ENCODE measurements around the gene TNFRSF1B.

The TNFRSF1B gene

DNA sequence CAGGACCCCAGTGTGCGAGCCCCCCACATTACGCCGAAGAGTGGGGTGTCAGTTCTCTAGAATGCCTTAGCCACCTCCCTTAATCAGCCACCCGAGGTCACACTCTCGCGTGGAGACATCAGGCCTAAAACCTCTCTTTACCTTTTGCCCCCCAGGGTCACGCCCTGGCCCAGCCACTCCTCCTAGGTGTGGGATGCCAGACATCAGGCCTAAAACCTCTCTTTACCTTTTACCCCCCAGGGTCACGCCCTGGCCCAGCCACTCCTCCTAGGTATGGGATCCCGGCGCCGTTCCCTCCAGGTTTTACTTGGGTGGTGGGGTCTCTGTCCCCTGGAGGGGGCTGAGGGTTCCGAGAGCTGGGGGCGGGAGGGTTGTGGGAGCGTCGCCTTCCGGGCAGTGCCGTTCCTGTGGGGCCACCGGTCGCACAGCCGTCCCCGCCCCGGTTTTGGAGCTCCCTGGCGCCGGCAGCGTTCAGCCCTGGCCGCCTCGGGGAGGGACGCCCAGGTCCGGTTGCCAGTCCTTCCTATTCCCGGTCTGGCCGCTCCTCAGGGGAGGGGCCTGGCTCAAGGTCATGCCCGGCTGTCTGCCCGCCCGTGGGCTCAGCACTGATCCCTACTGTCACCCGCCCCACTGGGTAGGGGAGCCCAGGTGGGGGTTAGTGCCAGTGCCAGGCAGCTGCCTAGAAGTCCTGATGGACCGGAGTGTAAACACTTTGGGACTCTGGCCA, 63.9 kb downstream of the TNFRSF1B start:
- no peaks in the 10 kb centered on the region for H3K36me3 ChIP-seq (ENCODE audit: control insufficient read depth, insufficient read depth, low read length)
- H3K4me1 ChIP-seq (ENCODE audit: control insufficient read depth, insufficient read depth, low read length): peaks cover 14% of the 10 kb centered on the region
- H3K27me3 ChIP-seq (ENCODE audit: control insufficient read depth, insufficient read depth, low read length): no peaks in the 10 kb centered on the region
- peak overlapping the region; percentile 64 for H3K4me3 ChIP-seq (ENCODE audit: low read length)
- H3K9me3 ChIP-seq (ENCODE audit: control insufficient read depth, low read length): no peaks in the 10 kb centered on the region
- H3K9ac ChIP-seq (ENCODE audit: low read length): peak overlapping the region; percentile 88

DNA sequence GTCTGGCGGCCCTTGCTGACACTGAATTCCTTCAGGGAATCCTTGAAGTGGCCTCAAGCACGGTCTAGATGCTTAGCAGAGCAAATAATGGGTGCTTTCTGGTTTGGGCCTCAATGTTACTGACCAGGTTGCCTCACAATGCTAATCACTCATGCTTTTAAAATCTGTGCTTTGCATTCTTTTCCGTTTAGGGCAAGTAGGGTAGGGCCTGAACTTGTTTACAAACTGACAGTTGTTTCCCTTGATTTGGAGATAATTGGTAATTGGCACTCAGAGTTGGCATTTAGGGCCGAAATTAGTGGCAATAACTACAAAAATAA, 64.4 kb downstream of the TNFRSF1B start:
- no peaks in the 10 kb centered on the region for H3K27me3 ChIP-seq (ENCODE audit: control insufficient read depth, insufficient read depth, low read length)
- peak overlapping the region; percentile 64 for H3K4me3 ChIP-seq (ENCODE audit: low read length)
- H3K9me3 ChIP-seq (ENCODE audit: control insufficient read depth, low read length): no peaks in the 10 kb centered on the region
- peaks cover 14% of the 10 kb centered on the region for H3K4me1 ChIP-seq (ENCODE audit: control insufficient read depth, insufficient read depth, low read length)
- peak overlapping the region; percentile 88 for H3K9ac ChIP-seq (ENCODE audit: low read length)
- no peaks in the 10 kb centered on the region for H3K36me3 ChIP-seq (ENCODE audit: control insufficient read depth, insufficient read depth, low read length)

DNA sequence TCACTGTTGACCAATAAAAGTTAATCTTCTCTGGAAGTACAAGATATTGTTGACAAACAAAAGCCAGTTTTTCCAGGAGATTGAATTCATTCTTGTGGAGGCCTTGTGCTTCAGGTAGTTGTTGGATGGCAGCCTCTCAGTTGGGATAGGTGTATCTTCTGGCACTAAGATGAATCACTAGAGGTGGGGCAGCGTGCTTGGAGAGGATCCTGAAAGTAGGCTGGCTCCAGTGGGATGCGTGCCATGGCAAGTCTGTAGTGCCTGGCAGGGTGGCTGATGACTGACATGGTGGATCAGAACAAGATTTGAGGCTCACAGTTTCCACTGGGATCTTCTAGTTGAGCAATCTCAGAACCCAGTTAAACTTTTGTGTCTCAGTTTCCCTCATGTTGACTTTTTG, 65.4 kb downstream of the TNFRSF1B start:
- no peaks in the 10 kb centered on the region for H3K9me3 ChIP-seq (ENCODE audit: control insufficient read depth, low read length)
- H3K4me3 ChIP-seq (ENCODE audit: low read length): no peak overlapping the region
- no peaks in the 10 kb centered on the region for H3K36me3 ChIP-seq (ENCODE audit: control insufficient read depth, insufficient read depth, low read length)
- no peaks in the 10 kb centered on the region for H3K27me3 ChIP-seq (ENCODE audit: control insufficient read depth, insufficient read depth, low read length)
- H3K4me1 ChIP-seq (ENCODE audit: control insufficient read depth, insufficient read depth, low read length): peaks cover 14% of the 10 kb centered on the region
- H3K9ac ChIP-seq (ENCODE audit: low read length): no peak overlapping the region

DNA sequence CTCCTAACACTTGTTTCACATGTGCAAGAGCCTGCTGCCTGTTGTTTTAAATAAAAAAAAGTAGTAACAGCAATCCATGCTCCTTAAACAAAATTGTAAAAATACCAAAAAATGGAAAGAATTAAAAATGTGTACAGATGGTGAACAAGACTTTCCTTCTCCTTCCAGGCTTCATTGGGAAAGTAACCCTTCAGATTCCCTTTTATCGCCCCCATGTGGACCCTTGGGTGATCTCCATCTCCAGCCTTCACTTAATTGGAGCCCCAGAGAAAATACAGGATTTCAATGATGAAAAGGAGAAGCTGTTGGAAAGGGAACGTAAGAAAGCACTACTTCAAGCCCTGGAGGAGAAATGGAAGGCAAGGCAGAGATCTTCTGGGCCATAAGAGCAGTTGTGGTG, 77.3 kb downstream of the TNFRSF1B start:
- H3K9ac ChIP-seq (ENCODE audit: low read length): no peak overlapping the region
- no peaks in the 10 kb centered on the region for H3K27me3 ChIP-seq (ENCODE audit: control insufficient read depth, insufficient read depth, low read length)
- H3K4me3 ChIP-seq (ENCODE audit: low read length): no peak overlapping the region
- H3K36me3 ChIP-seq (ENCODE audit: control insufficient read depth, insufficient read depth, low read length): no peaks in the 10 kb centered on the region
- H3K4me1 ChIP-seq (ENCODE audit: control insufficient read depth, insufficient read depth, low read length): no peaks in the 10 kb centered on the region
- H3K9me3 ChIP-seq (ENCODE audit: control insufficient read depth, low read length): no peaks in the 10 kb centered on the region

DNA sequence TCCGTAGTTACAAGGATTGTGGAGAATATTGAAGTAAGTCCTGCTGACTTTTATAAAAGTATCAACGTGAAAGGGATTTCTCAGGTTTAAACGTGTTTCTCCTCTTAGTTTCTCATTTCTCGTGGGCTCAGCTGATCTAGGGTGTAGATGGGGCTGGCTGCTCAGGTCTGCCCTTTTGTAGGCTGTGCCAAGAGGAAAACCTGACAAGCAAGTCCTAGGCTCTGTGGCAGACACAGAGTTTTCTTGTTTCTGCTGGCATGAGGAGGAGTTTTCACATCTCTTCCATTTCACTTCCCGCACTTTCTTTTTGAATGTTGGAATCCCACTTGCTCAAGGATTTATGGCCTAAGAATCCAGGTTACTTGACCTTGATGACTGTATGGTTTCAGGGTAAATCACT, 77.8 kb downstream of the TNFRSF1B start:
- peaks cover 1% of the 10 kb centered on the region for H3K36me3 ChIP-seq (ENCODE audit: control insufficient read depth, insufficient read depth, low read length)
- H3K9me3 ChIP-seq (ENCODE audit: control insufficient read depth, low read length): no peaks in the 10 kb centered on the region
- no peak overlapping the region for H3K4me3 ChIP-seq (ENCODE audit: low read length)
- H3K4me1 ChIP-seq (ENCODE audit: control insufficient read depth, insufficient read depth, low read length): no peaks in the 10 kb centered on the region
- H3K27me3 ChIP-seq (ENCODE audit: control insufficient read depth, insufficient read depth, low read length): no peaks in the 10 kb centered on the region
- no peak overlapping the region for H3K9ac ChIP-seq (ENCODE audit: low read length)

DNA sequence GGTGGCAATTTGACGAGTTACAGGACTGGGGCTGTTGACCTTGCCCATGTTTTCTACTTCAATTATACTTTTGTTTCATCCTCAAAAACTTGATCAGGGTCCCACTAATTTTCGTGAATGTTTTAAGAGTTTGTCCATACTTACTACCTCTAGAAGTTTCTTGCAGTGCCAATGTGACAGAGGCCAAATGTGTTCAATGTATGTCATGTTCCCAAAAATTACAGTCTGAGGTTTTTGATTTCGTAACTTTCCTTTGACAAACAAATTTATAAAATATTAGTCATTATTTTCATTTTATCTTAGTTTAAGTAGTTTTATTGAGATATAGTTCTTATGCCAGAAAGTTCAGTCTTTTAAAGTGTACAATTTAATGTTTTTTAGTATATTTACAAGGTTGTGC, 78.3 kb downstream of the TNFRSF1B start:
- no peak overlapping the region for H3K4me3 ChIP-seq (ENCODE audit: low read length)
- no peaks in the 10 kb centered on the region for H3K9me3 ChIP-seq (ENCODE audit: control insufficient read depth, low read length)
- H3K36me3 ChIP-seq (ENCODE audit: control insufficient read depth, insufficient read depth, low read length): peaks cover 4% of the 10 kb centered on the region
- no peaks in the 10 kb centered on the region for H3K4me1 ChIP-seq (ENCODE audit: control insufficient read depth, insufficient read depth, low read length)
- H3K9ac ChIP-seq (ENCODE audit: low read length): no peak overlapping the region
- no peaks in the 10 kb centered on the region for H3K27me3 ChIP-seq (ENCODE audit: control insufficient read depth, insufficient read depth, low read length)

DNA sequence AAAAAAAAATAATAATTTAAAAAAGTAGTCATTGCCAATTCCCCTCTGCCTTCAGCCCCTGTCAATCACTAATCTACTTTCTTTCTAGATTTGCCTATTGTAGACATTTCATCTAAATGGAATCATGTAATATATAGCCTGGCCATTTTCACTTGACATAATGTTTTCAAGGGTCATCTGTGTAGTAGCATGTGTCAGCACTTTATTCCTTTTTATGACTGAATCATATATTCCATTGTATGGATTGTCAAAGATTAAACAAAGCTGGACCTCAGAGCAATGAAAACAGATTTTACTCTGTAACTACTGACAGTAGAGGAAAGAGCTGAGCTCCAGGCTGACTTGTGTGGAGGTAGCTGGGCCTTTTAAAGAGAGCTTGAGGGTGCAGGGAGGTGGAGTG, 78.9 kb downstream of the TNFRSF1B start:
- Histone ChIP-seq H3K4me1 (ENCODE audit: control insufficient read depth, insufficient read depth, low read length) (no peaks in the 10 kb centered on the region), H3K9ac (ENCODE audit: low read length) (no peak overlapping the region), H3K36me3 (ENCODE audit: control insufficient read depth, insufficient read depth, low read length) (peaks cover 4% of the 10 kb centered on the region), H3K9me3 (ENCODE audit: control insufficient read depth, low read length) (no peaks in the 10 kb centered on the region), H3K27me3 (ENCODE audit: control insufficient read depth, insufficient read depth, low read length) (no peaks in the 10 kb centered on the region), H3K4me3 (ENCODE audit: low read length) (no peak overlapping the region)

DNA sequence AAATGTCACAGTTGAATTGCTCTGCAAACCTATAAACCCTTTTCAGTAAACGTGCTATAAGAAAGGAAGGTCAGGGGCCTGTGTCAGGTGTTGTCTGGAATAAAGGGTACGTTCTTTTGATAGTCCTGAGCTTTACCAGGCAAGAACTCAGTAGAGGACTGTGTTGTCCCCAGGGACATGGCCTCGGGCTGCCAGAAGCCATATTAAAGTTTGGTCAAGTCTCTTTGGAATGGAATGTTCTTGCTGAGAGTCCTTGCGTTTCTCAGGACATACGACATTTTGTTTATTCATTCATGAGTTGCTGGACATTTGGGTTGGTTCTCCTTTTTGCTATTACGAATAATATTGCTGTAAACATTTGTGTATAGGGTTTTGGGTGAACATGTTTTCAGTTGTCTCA, 79.8 kb downstream of the TNFRSF1B start:
- Histone ChIP-seq H3K4me3 (ENCODE audit: low read length) (no peak overlapping the region), H3K9ac (ENCODE audit: low read length) (no peak overlapping the region), H3K27me3 (ENCODE audit: control insufficient read depth, insufficient read depth, low read length) (no peaks in the 10 kb centered on the region), H3K4me1 (ENCODE audit: control insufficient read depth, insufficient read depth, low read length) (no peaks in the 10 kb centered on the region), H3K9me3 (ENCODE audit: control insufficient read depth, low read length) (no peaks in the 10 kb centered on the region), H3K36me3 (ENCODE audit: control insufficient read depth, insufficient read depth, low read length) (peaks cover 7% of the 10 kb centered on the region)

DNA sequence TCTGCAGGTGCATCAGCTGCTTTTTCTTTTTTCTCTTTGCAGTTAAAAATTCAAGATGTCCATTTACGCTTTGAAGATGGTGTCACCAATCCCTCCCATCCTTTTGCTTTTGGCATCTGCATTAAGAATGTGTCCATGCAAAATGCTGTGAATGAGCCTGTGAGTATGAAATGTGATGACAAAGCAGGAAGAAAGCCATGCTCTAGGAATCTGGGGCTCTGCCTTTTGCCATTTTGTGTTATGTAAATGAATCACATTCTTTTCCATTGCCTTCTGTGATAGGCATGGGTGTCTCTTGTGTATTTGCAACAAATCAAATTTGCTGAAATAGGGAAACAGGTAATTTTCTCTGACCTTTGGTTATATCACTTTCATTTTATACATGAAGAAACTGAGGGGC, 82.4 kb downstream of the TNFRSF1B start:
- Histone ChIP-seq H3K4me3 (ENCODE audit: low read length) (no peak overlapping the region), H3K4me1 (ENCODE audit: control insufficient read depth, insufficient read depth, low read length) (no peaks in the 10 kb centered on the region), H3K27me3 (ENCODE audit: control insufficient read depth, insufficient read depth, low read length) (no peaks in the 10 kb centered on the region), H3K9ac (ENCODE audit: low read length) (no peak overlapping the region), H3K9me3 (ENCODE audit: control insufficient read depth, low read length) (no peaks in the 10 kb centered on the region), H3K36me3 (ENCODE audit: control insufficient read depth, insufficient read depth, low read length) (peaks cover 10% of the 10 kb centered on the region)

DNA sequence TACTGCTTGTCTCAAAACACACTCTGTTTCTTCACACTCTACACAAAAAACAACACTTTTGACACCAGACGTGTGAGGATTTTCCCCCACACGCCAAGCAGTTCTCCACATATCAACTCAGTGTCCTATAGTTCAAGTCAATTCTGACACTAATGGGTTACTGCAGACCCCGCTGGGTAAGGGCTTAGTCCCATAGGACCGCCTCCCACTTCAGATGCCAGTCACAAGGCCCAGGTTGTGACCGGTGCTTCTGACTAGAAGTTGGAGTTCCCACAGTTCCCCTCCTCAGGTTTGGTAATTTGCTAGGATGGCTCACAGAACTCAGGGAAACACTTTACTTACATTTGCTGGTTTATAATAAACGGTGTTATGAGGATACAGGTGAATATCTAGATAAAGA, 83.0 kb downstream of the TNFRSF1B start:
- Histone ChIP-seq H3K36me3 (ENCODE audit: control insufficient read depth, insufficient read depth, low read length) (peaks cover 10% of the 10 kb centered on the region), H3K9me3 (ENCODE audit: control insufficient read depth, low read length) (no peaks in the 10 kb centered on the region), H3K9ac (ENCODE audit: low read length) (no peak overlapping the region), H3K27me3 (ENCODE audit: control insufficient read depth, insufficient read depth, low read length) (no peaks in the 10 kb centered on the region), H3K4me3 (ENCODE audit: low read length) (no peak overlapping the region), H3K4me1 (ENCODE audit: control insufficient read depth, insufficient read depth, low read length) (no peaks in the 10 kb centered on the region)

DNA sequence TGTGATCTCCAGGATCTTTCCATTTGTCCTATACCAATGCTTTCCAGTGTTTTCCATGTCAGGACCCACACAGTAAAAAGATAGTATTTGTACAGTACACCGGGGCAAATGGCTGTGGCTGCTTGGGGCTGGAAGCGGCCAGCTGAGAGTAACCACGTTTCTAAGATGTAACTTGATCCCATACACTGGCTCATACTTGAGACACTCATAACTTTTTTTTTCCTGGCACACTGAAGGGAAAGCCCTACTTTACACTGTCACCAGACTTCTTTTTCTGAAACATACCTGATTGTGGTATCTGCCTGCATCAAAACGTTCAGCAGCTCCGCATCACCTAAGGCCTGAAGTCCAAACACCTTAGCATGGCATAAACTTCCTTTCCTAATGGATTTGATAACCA, 84.7 kb downstream of the TNFRSF1B start:
- Histone ChIP-seq H3K9me3 (ENCODE audit: control insufficient read depth, low read length) (no peaks in the 10 kb centered on the region), H3K27me3 (ENCODE audit: control insufficient read depth, insufficient read depth, low read length) (no peaks in the 10 kb centered on the region), H3K36me3 (ENCODE audit: control insufficient read depth, insufficient read depth, low read length) (peaks cover 10% of the 10 kb centered on the region), H3K9ac (ENCODE audit: low read length) (no peak overlapping the region), H3K4me3 (ENCODE audit: low read length) (no peak overlapping the region), H3K4me1 (ENCODE audit: control insufficient read depth, insufficient read depth, low read length) (no peaks in the 10 kb centered on the region)

DNA sequence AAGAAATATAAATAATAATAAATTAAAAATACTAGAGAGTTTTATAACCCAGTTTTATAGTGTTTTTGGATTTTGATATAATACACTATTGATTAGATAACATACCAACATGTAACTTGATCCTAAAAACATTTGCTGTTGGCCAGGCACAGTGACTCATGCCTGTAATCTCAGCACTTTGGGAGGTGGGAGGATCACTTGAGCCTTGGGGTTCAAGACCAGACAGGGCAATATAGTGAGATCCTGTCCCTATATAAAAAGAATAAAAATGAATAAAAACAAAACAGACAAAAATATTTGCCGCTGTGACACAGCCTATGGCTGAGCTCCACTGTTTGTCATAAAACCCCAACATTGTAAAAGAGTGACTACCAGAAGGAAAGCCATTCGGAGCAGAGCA, 89.1 kb downstream of the TNFRSF1B start:
- no peaks in the 10 kb centered on the region for H3K4me1 ChIP-seq (ENCODE audit: control insufficient read depth, insufficient read depth, low read length)
- H3K27me3 ChIP-seq (ENCODE audit: control insufficient read depth, insufficient read depth, low read length): no peaks in the 10 kb centered on the region
- no peak overlapping the region for H3K4me3 ChIP-seq (ENCODE audit: low read length)
- no peaks in the 10 kb centered on the region for H3K9me3 ChIP-seq (ENCODE audit: control insufficient read depth, low read length)
- no peak overlapping the region for H3K9ac ChIP-seq (ENCODE audit: low read length)
- peaks cover 9% of the 10 kb centered on the region for H3K36me3 ChIP-seq (ENCODE audit: control insufficient read depth, insufficient read depth, low read length)

DNA sequence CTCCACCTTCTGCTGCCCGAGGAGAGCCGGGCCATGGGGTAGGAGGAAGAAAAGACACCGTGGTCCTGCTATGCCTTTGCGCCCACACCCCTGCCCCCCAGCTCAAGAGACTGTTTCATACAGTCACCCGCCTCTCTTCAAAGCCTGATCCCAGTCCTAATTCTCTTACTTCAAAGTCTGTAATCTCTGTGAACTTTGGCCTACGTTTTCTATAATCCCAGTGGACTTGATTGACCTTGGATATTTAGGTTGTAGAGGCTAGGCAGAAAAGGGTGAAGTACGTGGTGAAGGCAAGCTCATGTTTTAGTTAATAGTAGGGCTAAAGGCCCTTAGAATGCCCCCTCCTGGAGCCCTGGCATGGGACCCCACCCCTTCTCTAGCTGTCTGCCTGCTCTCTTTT, 91.5 kb downstream of the TNFRSF1B start:
- Histone ChIP-seq H3K36me3 (ENCODE audit: control insufficient read depth, insufficient read depth, low read length) (peaks cover 6% of the 10 kb centered on the region), H3K27me3 (ENCODE audit: control insufficient read depth, insufficient read depth, low read length) (no peaks in the 10 kb centered on the region), H3K4me1 (ENCODE audit: control insufficient read depth, insufficient read depth, low read length) (no peaks in the 10 kb centered on the region), H3K9me3 (ENCODE audit: control insufficient read depth, low read length) (no peaks in the 10 kb centered on the region), H3K9ac (ENCODE audit: low read length) (no peak overlapping the region), H3K4me3 (ENCODE audit: low read length) (no peak overlapping the region)

Measured in mucosa of stomach (tissue), 1 donor.